ENCODE results near the gene RGL2. TPM values are rescaled to one million over a fixed set of nuclear protein-coding genes. Genes with fewer than 3 reads are reported as not detected.
"Not testable (repeated sequence)": the region's sequence is repeated elsewhere in the genome, so short reads cannot be mapped to it uniquely, and the experiment has no call there.

Gene RGL2
- total RNA-seq, 1 donor from 2014 or later: 77.6 TPM

DNA sequence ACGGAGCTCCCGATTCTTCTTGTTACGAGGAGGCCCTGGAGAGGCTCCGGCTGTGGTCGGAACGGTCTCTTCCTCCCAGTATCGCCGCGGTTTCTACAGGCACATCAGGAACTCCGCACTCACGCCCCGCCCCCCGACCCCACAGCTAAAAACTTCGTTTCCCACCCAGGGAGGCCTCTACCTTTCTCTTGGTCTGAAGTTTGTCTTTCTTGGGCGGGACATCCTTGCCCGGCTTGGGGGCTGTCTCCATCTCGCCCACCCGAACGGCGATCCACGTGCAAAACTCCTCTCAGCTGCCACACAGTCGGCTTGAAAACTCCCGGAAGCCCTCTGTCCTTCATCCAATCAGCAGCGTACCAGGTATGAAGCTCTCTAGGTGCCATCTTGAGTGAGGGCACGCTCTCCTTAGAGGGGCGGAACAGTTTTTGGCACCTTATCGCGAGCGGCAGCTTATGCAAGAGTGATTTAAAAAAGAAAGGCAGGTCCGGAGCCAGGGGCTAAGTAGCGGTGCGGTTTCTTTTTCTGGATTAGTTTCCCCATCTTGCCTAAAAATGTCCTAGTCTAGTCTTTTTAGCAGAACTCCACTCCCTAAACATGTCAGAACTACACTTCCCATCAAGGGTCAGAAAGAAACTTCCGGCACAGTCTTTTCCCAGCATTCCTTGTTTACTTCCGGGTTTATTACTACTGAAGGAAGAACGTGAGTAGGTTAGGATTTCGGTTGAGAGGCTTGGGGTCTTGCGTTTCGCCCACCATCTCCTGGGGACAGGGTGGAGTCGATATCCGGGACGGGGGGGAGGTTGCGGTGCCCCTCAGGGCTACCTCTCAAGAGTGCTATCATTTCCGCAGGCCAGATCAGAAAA, 9.6 kb downstream of the RGL2 start, which contains the start of the genes PFDN6 and WDR46:
PFDN6 (plus strand) TSS at position 681 of the 863 bp plus-strand sequence. CDS start 256 bp downstream, outside the sequence.
WDR46 (minus strand) TSS at position 319 of the 863 bp plus-strand sequence; CDS start at position 250, 69 bp downstream.
- Mint-ChIP-seq H3K4me3 (ENCODE audit: unreplicated experiment) (peak within 1 kb of the TSS; percentile 98), H3K9me3 (ENCODE audit: unreplicated experiment) (no peaks in the 10 kb centered on the region)

DNA sequence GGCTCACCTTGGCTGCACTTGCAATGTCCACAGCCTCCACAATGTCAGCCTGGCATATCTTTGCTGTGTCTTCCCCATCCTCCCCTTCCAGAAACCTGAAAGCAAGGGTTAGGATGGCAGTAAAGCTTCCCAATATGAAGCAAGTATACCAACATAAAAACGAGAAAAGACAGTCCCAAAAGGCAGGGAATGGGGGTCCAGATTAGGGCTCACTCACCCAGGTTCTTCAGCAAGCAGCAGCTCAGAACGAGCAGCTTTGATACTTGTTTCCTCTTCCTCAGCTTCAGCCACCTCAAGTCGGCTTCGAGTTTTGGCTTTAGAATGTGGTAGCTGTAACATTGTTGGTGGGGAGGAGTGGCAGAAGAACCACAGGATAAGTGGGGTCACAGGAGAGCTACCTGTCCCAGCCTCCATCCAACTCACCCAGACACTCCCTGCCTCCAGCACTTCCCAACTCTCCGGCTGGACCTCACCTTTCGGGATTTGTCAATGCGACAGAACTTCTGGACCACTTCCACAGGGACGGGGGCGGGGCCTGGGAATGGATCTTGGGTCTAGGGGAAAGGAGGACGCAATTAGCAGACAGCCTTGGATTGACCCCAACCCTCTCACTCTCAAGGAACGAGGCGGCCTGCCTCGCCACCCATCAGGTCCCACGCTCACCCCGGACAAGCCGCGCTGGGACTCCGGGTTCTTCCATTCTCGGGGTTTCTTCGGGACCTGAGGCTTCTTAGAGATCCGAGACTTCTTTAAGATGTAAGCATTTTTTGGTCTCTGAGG, 10.4 kb downstream of the RGL2 start:
- Mint-ChIP-seq H3K36me3 (ENCODE audit: unreplicated experiment) (peaks cover 16% of the 10 kb centered on the region), H3K4me1 (ENCODE audit: unreplicated experiment) (peaks cover 32% of the 10 kb centered on the region), H3K27ac (ENCODE audit: unreplicated experiment) (peak overlapping the region; percentile 89), H3K27me3 (ENCODE audit: unreplicated experiment) (no peaks in the 10 kb centered on the region), H3K4me3 (ENCODE audit: unreplicated experiment) (peak overlapping the region; percentile 98), H3K9me3 (ENCODE audit: unreplicated experiment) (no peaks in the 10 kb centered on the region)
- TF ChIP-seq, protein P1, sequence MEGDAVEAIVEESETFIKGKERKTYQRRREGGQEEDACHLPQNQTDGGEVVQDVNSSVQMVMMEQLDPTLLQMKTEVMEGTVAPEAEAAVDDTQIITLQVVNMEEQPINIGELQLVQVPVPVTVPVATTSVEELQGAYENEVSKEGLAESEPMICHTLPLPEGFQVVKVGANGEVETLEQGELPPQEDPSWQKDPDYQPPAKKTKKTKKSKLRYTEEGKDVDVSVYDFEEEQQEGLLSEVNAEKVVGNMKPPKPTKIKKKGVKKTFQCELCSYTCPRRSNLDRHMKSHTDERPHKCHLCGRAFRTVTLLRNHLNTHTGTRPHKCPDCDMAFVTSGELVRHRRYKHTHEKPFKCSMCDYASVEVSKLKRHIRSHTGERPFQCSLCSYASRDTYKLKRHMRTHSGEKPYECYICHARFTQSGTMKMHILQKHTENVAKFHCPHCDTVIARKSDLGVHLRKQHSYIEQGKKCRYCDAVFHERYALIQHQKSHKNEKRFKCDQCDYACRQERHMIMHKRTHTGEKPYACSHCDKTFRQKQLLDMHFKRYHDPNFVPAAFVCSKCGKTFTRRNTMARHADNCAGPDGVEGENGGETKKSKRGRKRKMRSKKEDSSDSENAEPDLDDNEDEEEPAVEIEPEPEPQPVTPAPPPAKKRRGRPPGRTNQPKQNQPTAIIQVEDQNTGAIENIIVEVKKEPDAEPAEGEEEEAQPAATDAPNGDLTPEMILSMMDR (IDR thresholded peaks at IDR 0.05): no peak
- no peak for DNase-seq (ENCODE audit: extremely low spot score, unreplicated experiment)

More for the DNA sequence above, 9.6 kb downstream of the RGL2 start, which contains the start of the genes PFDN6 and WDR46:
- Mint-ChIP-seq H3K27me3 (ENCODE audit: unreplicated experiment) (no peaks in the 10 kb centered on the region), H3K4me1 (ENCODE audit: unreplicated experiment) (peaks cover 32% of the 10 kb centered on the region), H3K36me3 (ENCODE audit: unreplicated experiment) (peaks cover 20% of the 10 kb centered on the region), H3K27ac (ENCODE audit: unreplicated experiment) (peak within 1 kb of the TSS; percentile 89)
- TF ChIP-seq, protein P1 (IDR thresholded peaks at IDR 0.05): no peak
- no peak for DNase-seq (ENCODE audit: extremely low spot score, unreplicated experiment)

DNA sequence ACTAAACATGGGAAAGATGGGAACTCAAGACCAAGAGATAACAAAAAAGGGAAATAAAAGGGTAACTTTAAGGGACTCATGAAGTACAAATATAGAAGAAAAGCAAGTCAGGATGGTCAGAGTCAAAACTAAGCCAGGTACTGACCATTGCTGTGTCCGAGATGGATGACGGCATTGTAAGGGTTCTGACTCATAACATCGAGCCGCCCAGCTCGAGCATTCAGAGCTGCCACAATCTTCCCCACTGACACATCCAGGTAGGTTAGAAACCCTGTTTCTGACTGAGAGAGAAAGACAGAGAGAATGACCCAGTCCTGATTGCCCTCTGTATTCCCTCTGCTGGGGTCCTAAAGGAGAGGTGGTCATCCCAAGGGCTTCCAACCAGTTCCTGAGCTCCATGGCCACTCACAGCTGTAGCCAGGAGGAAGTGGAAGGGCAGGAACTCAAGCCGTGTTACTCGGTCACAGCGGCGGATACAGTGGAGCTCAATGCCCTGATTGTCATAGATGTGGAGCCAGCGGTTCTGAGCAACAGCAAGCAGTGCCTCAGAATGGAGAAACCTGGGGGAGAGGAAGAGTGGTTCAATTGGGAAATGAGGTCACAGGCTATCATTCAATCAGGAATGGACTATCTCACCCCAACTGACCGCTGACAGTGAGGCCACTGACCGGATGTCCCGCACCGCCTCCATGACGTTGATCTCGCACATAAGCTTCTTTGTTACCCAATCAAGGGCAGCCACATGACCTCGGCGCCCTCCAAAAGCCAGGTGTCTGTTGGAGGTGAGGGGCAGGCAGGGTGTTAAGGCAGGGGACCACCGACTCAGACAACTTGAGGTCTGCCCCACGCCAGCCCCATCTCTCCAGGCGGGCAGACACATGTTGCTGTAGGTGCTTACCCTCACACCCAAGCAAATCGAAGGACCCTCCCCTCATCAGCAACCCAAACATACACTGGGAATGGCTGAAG, 11.5 kb downstream of the RGL2 start:
- peaks cover 18% of the 10 kb centered on the region for H3K36me3 Mint-ChIP-seq (ENCODE audit: unreplicated experiment)
- no peak overlapping the region for H3K27ac Mint-ChIP-seq (ENCODE audit: unreplicated experiment)
- no peaks in the 10 kb centered on the region for H3K27me3 Mint-ChIP-seq (ENCODE audit: unreplicated experiment)
- TF ChIP-seq, protein P1 (IDR thresholded peaks at IDR 0.05): no peak
- peak overlapping the region; percentile 59 for H3K4me3 Mint-ChIP-seq (ENCODE audit: unreplicated experiment)
- no peaks in the 10 kb centered on the region for H3K9me3 Mint-ChIP-seq (ENCODE audit: unreplicated experiment)
- no peak for DNase-seq (ENCODE audit: extremely low spot score, unreplicated experiment)
- peaks cover 32% of the 10 kb centered on the region for H3K4me1 Mint-ChIP-seq (ENCODE audit: unreplicated experiment)

DNA sequence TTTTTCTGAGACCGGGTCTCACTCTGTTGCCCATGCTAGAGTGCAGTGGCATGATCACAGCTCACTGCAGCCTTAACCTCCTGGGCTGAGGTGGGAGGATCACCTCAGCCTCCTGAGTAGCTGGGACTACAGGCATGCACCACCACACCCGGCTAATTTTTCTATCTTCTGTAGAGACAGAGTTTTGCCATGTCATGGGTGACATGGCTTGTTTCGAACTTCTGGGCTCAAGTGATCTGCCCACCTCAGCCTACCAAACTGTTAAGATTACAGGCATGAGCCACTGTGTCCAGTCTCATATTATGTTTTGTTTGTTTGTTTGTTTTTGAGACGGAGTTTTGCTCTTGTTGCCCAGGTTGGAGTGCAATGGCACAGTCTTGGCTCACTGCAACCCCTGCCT, 13.5 kb downstream of the RGL2 start:
- not testable (repeated sequence) for H3K4me3 Mint-ChIP-seq (ENCODE audit: unreplicated experiment); H3K27me3 Mint-ChIP-seq (ENCODE audit: unreplicated experiment); H3K9me3 Mint-ChIP-seq (ENCODE audit: unreplicated experiment); H3K27ac Mint-ChIP-seq (ENCODE audit: unreplicated experiment); DNase-seq (ENCODE audit: extremely low spot score, unreplicated experiment)
- Mint-ChIP-seq H3K36me3 (ENCODE audit: unreplicated experiment) (peaks cover 18% of the 10 kb centered on the region), H3K4me1 (ENCODE audit: unreplicated experiment) (peaks cover 24% of the 10 kb centered on the region)

DNA sequence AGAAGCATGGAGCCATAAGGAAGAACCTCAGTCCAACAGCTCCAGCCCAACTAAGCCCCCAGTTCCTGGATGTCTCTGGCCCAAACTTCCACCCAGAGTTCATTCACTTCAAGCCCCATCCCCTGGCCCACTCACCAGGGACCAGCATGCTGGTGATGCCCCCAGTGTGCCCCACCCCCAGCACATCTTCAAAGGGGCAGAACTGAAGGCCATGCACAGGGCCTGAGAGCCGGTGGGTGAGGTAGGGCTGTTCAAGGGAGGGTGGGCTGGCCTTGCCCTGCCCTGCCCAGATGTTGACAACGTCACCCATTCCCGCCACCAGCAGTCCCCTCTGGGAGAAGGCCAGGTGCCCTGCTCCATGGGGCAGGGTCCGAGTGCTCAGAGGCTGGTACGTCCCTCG, 18.2 kb downstream of the RGL2 start:
- DNase-seq (ENCODE audit: extremely low spot score, unreplicated experiment): no peak

More for the DNA sequence above, 18.2 kb downstream of the RGL2 start:
- Mint-ChIP-seq H3K27me3 (ENCODE audit: unreplicated experiment) (no peaks in the 10 kb centered on the region), H3K27ac (ENCODE audit: unreplicated experiment) (no peak overlapping the region), H3K4me1 (ENCODE audit: unreplicated experiment) (peaks cover 22% of the 10 kb centered on the region), H3K36me3 (ENCODE audit: unreplicated experiment) (peaks cover 12% of the 10 kb centered on the region), H3K4me3 (ENCODE audit: unreplicated experiment) (no peak overlapping the region), H3K9me3 (ENCODE audit: unreplicated experiment) (no peaks in the 10 kb centered on the region)
- TF ChIP-seq, protein P1 (IDR thresholded peaks at IDR 0.05): no peak

Data from osteocyte (in vitro differentiated cells).